GF-D8 (cell line): ENCODE measurements around the gene MRPL10.

Experiments
- DNase-seq: peaks from one replicate; lab custom pipeline; 2025; lab: John Stamatoyannopoulos, UW

The MRPL10 gene

DNA sequence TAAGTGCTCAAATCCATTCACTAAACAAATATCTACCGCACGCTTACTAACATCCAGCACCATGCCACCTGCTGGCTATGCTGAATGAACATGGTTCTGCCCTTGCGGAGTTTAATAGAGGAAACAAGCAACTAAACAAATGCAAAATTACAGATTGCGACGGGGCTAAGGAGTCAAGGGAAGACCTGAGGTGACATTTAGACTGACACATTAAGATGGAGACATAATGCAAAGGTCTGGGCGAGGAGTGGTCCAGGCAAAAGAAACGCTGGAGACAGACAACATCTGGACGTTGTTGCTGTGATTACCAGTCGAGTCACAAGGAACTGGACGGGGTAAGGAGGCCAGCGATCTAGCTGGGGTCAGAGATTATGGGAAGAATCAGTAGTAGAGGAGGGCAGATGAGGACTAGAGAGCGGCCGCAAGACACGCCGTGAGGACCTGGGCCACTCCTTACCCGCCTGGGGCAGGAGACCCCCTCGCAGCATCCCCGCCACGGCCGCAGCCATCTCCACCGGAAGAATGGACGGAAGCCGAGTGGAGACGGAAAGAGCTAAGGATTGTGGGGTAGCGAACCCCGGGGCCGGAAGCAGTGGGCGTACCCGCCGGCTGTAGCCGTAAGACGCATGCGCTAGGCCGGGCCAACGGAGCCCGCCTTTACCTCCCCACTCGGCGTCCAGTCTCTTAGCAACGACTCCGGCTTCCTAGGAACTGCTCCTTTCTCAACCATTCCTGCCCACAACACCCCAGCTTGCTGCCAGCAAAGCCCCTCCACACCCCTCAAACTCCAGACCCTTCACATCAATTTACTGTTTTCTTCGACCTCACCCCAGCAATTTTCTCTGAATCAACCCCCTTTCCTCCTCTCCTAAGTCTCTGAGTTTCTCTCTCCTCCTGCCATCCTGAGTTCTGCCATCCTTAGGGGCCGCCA is at the start of gene MRPL10, which contains the start of gene LRRC46:
MRPL10 (minus strand) TSS at position 539 of the 931 bp plus-strand sequence; CDS start at position 509, 30 bp downstream.
LRRC46 (plus strand) TSS at position 668 of the 931 bp plus-strand sequence. CDS start 320 bp downstream, outside the sequence.
- peak; percentile 78 for DNase-seq

DNA sequence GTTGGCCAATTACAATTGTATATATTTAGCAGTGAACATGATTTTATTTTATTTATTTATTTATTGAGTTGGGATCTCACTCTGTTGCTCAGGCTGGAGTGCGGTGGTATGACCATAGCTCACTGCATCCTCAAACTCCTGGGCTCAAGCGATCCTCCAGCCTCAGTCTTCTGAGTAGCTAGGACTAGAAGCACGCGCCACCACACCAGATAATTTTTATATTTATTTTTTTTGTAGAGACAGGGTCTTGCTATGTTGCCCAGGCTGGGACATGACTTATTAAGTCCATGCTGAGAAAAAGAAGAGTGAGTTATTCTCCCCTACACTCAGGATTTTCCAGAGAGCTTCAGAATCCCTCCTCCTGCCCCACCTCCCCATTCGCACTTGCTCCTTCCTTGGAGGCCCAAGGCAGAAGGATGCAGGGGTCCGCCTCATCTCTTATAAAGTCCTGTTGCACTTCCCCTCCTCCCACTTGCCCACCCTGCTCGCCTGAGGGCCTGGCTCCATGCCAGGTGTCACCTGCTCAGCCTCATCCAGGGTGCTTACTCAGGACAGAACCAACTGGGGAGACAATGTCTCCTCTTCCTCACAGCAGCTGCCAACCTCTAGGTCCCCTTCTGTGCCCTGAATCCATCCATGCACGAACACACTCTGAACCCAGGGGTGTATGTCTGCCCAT is 48.6 kb upstream of the MRPL10 start:
- DNase-seq, result no peak

DNA sequence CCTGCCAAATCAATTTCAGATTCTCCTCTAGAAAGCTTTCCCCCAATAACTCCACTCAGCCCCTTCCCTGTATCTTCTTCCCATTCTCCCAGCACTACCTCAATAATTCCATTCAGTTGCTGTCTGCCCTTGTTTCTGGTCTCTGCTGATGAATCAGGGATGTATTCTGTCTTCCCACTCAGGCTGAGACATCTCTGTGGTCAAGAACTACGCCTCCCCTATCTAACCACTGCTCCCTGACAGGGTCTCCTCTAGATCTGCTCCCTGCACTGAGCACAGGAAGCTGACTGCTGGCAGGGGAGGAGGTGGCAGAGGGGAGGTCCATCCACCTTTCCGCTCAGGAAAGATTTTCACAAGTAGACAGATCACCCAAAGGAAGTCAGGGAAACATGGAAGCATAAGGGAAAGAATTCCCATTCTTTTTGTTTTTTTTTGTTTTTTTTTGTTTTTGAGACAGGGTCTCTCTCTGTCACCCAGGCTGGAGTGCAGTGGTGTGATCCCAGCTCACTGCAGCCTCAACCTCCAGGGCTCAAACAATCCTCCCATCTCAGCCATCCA is 47.8 kb upstream of the MRPL10 start:
- DNase-seq, result no peak

DNA sequence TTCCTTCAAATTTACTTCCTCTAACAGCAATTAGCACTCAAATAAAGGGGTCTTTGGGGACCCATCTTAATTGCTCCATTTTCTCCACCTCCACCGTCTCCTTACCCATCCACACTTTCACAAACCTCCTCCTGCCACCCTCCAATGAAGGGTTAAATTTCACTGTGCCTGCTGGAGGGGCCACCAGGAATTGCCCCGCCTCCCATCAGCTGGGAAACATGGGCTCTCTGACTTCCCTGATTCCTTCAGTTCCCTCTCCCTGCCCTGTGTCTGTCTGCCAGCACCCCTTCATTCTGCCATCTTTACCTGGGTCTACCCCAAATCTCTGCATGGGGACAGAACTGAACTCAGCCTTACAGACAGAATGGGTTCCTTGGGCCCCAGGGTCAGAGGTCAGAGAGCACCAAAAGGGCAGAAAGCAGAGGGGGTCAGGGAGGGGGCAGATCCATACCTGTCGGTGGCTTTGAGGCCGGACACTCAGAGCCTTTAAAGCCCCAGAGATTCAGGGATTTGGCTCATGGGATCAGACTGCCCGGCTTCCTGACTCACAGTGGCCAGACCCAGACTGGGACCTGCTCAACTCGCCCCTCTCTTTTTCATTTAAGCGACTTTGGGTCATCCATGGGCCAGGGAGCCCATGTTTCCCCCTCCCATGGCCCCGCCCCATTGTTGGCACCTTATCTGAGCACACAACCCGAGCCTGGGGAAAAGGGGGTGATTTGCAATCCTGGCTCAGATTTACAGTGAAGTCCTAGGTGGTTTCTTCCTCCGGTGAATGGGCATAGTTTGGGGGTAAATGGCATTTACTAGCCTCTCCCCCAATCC is 47.1 kb upstream of the MRPL10 start:
- DNase-seq, result no peak

DNA sequence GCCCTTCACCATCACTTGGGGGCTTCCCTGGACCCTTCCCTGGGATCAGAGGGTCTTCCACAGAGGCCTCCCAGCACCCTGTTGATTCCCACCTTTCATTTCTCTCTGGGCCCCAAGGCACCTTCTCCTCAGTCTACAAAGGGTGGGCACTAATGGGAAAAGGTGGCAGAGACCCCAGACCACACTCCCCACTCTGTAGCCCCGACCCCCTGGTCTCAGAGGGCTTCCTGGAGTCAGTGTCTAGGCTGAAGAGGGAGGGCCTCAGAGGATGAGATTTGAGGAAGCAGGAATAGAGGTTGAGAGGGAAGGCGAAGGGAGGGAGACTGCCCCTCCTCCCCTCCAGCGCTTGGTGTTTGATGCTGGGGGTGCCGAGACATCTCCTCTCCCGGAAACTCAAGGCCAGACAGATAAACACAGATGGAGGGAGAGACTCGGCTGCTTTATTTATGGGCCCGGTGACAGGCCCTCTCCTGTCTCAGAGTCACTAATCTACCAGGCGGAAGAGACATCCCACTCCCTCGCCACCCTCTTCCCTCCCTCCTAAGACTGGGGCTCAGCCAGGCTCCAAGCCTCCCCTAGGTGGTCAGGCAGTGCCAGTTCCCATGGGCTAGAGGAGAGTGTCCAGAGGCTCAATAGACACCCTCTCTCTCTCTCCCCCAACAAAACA is 46.2 kb upstream of the MRPL10 start:
- no peak for DNase-seq

DNA sequence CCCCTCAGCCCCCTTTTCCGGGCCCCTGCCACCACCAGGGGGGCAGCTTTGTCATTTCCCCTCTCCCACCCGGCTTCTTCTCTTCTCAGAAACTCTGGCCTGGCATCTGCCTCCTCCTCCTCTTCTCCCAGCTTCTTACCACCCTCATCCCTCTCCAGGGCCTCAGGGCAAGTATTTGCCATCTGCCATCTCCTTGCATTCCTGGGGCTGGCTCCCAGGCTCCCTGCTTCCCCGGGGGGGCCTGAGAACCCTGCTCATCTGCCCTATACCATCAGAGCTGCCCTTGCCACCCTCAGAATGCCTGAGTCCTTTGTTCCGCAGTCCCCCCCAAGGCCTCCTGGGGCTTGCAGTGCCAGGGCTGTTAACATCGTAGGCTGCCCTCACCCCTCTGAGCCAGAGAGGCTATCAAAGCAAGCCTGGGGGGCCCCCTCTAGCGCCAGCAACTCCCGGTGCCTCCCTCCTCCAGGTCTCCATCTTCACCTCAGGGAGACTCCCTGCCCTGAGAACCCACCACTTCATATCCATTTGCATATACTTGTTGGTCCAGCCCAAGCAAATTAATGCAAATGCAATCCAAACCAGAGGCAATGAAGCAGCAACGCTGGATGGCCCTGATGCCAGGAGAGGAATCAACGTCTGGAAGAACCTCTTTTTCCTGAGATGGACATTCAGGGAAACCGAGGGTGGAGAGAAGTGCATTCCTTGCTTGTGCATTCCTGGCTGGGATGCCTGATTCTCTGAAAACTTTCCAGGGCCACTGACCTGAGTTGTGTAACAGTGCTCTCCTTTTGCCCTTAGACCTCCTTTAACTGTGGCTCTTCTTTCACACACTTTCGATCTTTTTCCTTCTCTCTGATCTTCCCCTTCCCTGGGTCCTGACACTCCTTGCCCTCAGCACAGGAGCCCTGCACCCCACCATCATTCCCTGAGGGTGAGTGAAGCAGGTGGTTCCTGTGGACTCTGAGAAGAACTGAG is 44.0 kb upstream of the MRPL10 start:
- no peak for DNase-seq

DNA sequence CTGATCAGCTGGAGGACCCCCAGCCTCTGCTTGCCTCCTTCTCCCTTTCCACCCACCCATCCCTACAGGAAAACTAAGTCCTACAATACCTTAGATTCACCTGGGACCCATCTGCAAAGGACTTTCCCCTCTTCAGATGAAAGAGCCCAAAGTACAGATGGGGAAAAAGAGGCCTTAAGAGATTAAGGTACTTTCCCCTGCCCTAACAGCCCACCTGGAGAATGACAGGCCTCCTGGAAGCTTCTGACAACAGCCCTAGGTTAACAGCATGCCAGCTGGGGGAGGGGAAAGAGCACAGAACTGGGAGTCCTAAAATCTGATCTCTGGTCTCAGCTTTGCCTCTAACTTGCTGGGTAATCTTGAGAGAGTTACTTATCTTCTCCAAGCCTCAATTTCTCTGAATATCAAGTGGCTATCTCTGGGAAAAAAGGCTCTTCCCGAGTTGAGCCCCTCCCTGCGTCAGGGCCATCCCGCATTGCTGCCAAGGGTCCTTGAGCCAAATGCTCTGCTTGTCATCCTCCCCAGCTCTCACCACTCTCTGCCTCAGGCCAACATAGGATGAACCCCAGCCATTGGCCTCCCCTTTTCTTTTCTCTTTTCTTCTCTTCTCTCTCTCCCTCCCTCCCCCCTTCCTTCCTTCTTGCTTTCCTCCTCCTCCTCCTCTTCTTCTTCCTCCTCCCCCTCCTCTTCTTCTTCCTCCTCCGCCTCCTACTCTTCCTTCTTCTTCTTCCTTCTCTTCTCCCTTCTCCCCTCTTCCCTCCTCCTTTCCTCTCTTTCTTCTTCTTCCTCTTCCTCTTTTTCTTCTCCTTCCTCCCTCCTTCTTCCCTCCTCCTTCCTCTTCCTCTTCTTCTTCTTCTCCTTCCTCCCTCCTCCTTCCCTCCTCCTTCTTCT is 42.1 kb upstream of the MRPL10 start:
- no peak for DNase-seq

DNA sequence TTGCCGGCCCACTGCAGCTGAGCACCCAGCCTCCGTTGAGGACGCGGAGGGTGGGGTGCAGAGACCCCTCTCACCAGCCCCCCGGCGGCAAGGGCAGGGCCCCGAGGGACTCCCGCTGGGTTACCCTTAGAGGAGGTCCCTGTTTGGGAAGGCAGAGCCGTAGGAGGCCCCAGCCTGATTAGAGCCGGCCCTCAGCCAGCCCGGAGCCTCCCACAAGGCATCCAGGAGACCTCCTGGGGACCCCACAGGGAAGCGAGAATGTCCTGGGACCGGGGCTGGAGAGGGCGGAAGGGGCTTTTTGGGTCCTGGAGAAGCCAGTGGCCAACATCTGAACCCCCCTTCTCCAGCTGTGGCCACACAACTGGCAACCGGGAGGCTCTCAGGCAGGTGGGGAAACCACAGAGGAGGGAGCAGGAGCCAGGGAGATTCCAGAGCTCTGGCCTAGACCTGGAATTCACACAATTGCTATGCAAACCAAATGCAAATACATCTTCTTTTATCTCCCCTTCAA is 41.4 kb upstream of the MRPL10 start:
- DNase-seq, result no peak

DNA sequence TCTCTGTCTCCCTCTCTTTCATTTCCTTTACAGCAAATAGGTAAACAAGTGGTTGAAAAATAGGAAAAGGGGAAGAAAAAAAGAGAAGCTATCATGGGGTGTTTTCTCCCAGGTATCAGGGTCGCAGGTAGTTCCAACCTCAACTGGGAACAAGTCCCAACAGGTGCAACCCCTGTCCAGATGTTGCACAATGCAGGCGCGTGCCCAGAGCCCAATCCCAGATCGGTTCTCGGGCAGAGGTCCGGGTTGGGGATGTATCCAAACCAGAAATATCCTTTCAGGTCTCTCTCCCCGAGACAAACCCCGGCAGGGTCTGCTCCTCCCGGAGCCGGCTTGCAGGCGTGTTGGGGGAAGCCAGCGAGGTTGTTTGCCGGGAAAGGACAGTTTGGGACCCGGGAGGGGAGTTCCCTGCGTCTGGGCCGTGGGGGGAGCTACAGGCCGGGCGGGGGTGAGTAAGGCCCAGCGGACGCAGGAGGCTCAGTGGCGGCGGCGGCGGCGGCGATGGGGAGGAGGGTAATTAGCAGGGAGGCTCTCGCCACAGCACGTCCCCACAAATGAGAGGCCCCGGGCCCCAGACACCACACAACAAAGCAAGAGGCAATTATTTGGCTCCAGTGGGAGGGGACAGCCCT is 40.8 kb upstream of the MRPL10 start:
- DNase-seq, result no peak

DNA sequence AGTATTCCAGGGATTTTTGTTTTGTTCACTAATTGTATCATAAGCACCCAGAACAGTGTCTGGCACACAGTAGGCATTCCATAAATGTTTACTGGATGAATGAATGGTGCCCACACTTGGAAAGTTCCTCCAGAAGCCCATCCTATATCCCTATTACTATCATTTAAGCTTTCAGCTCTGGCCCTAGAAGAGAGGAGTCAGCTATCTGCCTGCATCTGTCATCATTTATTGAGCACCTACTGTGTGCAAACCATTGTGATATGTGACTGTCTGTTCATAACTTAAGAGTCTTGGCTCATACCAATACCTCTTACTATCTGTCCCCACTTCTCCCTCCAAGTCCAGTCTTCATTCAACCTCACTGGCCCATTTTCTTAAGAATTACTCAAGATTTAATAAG is 39.7 kb upstream of the MRPL10 start:
- no peak for DNase-seq

DNA sequence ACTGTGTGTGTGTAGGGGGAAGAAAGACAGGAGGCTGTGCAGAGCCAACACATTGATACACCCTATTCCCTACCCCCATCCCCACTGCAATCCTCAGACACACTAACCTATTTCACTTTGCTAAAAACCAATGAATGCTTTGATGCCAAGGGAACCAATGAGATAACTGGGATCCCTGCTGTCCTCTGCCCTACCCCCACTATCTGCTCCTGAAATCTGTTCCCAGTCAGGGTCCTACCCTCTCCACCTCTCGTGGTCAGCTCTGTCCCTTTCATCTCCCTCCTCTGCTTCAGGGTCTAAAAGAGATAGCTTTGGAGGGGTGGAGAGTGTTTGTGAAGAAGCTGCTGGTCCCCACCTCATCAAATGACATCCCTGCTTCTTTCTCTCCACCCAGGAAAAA is 38.7 kb upstream of the MRPL10 start:
- DNase-seq, result no peak

DNA sequence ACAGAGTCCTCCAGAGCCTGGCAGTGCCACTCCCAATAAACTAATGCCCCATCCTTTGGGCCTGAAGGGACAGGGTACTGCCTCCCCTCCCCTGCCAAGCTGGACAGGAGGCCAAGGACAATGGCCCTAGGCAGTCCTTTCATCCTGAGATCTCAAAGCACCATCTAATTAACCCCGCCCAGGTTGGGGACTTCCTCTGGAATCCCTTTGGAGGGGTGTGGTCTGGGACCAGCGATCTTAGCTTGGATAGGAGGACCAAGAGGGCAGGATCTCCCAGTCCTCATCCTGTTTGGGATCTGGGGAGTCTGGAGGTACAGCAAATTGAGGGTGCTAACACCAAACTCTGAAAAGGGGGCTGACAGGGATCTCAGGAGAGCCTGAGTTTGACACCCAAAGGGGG is 37.8 kb upstream of the MRPL10 start:
- no peak for DNase-seq

DNA sequence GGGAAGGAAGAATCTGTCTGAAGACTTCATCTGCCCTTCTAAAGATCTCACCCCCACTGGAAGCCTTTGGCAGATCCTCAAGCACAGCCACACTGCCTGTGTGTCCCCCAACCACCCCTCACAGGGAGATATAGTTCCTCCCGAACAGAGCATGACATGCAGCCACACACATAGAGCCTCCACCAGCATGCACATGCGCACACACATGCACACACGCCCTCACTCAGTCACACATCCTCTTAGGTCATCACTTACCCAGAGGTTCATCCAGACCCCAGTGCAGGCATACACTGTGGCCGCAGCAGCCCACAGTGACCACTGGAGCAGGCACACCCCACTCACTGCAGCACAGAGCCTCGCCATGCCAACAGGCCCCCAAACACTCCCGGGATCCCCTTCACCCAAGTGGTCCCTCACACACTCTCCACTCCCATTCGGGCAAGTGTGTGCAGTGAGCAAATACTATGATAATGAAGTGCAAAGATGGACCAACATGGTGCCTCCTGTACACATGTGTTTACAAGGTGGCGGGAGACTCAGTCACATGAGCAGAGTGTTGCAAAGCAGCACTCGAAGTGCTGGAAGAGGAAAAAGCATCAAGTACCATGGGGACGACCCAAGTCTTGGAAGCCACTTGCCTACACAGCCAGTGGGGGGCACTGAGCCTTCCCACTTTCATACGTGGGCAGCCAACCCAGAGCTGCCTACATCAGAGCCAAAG is 36.6 kb upstream of the MRPL10 start:
- no peak for DNase-seq

DNA sequence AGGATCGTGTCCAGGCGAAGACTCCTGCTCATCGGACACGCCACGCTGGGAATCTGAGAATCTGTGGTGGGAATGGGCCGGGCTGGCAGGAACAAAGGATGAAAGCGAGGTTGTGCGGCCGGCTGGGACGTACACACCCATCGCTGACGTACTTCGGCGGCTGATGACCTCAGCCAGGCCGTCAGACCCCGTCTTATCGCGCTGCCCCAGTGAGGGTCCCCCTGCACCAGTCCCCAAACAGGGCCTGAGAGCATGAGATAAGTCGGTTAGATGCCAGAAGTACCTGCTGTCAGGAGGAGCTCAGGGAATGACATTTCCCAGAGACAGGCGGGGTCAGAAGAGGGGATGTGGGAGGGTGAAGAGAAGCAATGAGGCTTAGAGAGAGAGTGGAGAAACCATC is 35.6 kb upstream of the MRPL10 start:
- no peak for DNase-seq

DNA sequence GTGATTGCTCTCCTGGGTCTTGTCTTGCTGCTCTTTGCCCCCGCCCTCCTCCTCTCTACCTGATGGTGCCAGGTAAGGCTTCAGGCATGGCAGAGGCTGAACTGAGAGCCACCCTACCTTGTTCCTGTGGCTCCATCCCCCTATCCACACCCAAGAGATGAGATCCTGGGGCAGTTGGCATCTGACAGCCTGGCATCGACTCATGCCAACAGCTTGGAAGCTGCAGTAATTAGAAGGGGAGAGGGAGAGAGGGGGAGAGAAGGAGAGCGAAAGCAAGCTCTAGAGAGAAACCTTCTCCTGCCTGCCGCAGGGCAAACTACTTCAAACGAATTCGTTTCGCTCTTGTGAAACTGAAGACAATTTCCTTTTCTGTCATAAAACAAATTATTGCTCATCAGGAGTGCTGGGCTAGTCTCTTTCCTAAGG is 33.5 kb upstream of the MRPL10 start:
- DNase-seq, result no peak

DNA sequence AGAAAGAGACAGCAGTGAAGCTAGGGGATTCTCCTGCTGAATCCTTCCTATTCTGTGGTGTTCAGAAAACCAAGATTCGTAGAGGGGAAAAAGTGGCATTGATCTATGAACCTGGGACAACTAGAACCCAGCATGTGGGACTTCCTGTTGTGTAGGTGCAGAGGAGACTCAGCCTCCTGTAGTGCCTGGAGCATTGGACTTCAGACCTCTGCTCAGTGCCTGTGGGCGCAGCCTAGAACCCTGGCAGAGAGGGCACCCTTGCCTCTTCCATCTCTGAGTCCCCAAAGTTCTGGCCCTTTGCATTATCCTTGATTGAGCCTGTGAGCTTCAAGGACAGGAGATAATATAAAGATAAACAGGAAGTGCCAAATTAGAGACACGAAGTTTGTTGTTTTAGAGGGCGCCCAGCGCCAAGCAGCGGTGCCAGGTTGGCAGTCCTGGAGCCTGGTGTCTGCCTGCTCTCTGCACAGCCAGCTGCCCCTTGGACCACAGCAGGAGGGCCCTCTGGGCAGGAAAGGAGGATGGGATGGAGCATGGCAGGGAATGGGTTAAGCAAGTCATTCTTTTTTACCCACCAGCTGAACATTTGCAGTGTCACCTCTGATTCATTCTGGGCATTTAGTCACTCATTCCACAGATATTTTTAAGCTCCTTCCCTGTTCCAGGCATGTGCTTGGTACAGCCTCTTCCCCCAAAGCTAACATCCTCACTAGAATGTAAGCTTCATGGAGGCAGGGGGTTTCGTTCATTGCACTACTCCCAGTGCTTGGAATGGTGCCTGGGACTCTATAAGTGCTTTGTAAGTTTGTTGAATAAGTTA is 31.5 kb upstream of the MRPL10 start:
- no peak for DNase-seq

DNA sequence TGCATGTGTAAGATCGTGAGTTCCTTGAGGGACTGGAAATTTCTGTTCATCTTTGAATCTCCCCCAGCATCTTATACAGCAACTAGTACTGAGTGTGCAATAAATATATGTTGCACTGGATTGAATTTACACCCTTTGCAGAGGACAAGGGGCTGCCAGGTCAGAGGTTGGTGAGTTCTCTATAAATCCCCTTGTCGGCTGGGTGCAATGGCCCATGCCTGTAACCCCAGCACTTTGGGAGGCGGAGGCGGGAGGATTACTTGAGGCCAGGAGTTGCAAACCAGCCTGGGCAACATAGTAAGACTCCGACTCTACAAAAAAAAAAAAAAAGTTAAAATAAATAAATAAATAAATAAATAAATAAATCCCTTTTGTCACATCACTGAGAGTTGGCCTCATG is 29.0 kb upstream of the MRPL10 start:
- DNase-seq, result no peak
